NCI-H345 treated with DMSO at 0.1 percent for 48 hours (cell line): Measurements from ENCODE around the gene AK8.

Source experiments
- DNase-seq: peaks from one replicate; lab custom pipeline; 2025; ENCODE audit not compliant: unreplicated experiment; lab: John Stamatoyannopoulos, UW

Gene AK8

GRCh38 chr9:132800038-132800648 is 77.9 kb downstream of the AK8 start:
- DNase-seq, result peak; percentile 75

DNA sequence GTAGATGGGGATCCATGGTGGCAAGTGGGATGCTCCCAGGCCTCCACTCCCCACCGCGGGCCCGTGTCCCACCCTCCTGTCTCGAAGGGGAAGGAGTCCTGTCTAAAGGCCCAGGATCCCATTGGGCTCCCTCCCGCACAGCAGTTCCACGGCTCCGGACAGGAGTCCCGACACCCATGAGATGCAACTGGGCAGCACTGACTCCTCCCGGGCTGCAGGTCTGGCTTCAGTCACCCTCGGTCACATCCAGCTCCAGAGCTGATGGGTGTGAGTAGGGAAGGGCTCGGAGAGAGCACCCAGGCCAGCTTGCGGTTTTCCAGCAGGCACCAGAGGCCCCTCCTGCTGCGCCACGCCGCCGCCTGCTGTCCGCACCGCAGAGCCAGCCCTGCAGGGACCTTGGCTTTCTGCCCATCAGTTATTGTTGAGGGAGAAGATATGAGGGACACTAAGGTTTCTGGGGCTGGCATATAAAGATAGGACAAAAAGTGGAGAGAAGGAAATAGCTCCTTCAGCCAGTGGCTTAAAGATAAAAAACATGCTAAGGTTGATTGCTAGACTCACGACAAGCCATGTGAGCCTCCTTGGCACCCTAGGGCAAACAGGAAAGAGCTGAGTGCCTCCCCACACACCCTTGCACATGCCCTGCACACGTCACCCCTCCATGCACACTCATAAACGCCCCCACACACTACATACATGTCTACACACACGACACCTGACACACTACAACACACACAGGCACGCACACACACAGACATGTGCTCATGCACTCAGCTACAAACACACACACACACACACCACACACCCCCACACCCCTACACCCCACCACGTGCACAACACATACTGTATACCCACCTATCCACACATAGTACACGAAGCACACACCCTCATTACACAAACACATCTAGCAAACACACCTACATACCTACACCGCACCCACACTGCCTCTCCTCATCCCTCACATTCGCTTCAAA is 79.0 kb downstream of the AK8 start:
- peak; percentile 30 for DNase-seq

DNA sequence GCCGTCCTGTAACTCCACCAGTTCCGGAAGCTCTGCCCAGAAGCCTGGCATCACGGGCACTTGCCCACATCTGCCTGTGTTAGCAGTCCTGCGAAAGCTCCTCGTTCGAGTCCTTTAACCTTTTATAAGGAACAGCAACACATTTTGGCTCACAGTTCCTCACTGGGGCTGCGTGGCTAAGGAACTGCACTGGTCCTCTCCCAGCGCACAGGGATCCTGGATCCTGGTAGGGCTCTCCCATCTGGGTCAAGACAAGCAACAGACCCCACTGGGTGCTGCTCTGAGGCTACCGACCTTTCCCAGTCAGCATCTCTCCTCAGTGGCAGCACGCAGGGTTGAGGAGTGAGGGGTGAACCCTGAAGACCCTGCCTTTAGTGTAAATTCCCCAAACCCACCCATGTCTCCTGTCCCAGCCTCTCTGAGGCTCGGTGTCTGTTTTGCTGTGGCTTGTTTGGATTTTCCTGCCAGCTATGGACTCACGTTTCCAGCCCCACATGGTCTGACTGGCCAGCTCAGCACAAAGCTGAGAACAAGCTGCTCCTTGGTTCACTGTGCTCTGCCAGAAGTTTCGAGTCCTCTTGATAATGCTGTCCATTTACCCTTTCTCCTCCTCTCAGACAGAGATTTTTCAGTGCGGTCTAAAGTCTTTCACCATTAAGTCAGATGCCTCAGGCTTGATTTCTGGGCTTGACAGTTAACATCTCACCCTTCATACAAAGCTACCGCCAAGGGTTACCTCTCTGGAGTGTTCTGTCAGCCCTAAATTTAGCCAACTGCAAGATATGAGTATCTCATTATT is 80.0 kb downstream of the AK8 start:
- DNase-seq, result no peak

DNA sequence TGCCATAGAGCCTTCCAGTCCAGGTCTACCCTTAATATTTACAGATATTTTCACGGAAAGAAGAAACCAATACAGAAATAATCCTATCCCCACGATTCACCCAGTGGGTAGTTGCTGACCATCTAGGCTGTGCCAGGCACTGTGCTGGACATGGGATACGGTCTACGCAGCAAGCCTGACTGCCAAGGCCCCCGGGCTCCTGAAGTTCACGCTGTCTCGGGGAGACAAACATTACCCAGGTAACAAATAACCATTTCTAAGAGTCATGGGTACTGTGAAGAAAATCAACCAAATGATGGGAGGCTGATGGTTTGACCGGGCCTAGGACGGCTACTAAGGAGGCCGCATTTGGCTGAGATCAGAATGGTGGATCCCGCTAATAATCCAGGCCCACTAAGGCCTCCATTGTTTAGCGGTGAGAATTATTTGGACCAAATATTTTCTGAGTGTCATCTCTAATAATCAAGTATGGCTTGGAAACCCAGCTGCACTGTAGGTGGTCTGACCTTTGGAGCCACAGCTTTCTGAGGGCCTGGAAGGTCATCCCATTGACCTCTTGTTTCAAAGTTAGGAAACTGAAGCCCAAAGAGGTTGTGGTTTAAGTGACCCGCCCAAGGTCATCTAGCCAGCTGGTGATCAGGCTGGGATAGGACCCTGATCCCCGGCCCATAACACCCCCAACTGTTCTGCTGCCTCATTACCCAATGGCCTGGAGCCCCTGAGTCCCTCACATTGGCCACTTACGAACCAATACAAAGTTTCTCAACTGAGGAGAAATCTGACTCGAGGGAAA is 82.4 kb downstream of the AK8 start:
- DNase-seq, result no peak

GRCh38 chr9:132794730-132795380 is 83.2 kb downstream of the AK8 start:
- no peak for DNase-seq

DNA sequence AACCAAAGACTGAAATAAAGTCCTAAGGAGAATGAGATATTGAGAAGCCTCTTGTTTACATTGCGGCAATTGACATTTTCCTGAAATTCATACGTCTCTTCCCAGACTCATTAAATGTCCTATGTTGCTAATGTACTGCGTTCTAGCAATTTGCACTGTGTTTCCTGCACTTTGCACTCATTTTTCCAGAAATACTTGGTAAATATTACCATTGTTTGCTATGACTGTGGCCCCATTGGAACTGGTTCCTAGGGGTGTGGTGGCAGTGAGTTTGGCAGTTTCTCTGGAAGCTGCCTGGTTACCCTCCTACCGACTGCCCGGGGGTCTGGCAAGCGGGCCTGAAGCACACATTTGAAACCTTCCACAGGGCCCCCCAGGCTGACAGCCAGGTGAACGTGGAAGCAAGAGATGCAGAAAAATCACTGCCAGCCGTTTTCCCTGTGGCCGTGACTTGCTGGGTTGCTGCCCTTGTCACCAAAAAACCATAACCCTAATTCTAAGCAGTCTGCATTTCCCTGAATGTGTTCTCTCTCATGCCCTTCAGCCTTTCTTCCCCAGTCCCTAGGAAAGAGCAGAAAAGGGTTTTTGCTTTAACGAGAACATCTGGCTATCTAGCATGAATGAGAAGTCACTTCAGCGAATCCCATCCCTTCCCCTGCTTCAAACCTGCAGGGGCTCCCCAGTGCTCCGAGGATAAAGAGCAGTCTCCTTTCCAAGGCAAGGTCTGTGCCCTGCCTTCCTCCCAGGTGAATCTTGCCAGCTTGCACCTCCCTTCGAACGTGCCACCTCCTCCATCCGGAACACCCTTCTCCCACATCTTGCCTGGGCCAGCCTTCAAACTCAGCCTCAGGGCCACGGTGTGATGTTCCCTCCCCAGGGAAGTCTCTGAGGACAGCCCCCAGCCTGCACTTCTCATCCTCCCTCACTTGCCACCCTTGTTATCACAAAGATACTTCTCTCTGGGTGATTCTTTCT is 84.2 kb downstream of the AK8 start:
- no peak for DNase-seq

DNA sequence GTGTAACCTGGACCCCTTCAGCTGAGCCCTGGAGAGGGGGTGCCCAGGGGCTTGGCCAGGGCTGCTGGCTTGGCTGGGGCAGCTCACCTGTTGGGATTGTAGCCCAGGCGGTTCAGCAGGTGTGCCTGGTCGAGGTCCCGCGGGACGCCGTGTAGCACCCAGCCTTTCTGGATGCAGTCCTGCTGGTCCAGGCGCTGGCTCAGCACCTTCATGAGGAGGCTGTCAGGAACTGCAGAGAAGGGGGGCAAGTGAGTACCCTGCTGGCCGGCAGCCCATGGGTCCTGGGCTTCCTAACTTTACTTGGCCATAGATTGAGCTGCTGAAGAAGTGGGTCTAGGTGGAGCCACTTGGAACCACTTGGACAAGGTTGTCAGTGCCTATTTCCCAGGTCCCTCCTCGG is 85.5 kb downstream of the AK8 start:
- DNase-seq, result no peak

- no peak for DNase-seq
Measured at GRCh38 chr9:132791699-132792240, 86.3 kb downstream of the AK8 start.

DNA sequence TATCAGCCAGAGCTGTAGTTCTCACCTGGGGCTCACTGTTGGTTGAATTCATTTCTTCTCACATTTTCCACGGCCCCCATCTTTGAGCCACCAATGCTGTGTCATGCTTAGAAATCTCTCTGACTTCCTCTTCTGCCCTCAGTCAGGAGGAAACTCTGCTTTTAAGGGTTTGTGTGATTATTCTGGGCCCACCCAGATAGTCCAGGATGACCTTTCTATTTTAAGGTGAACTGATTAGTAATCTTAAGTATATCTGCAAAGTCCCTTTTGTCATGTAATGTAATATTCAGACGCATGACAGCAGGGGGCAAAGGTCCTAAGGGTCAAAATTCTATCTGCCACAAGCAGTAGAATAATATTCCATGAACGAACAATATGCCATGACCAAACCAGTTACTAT is 88.4 kb downstream of the AK8 start:
- DNase-seq, result no peak

GRCh38 chr9:132788378-132788777 is 89.7 kb downstream of the AK8 start:
- DNase-seq, result no peak

DNA sequence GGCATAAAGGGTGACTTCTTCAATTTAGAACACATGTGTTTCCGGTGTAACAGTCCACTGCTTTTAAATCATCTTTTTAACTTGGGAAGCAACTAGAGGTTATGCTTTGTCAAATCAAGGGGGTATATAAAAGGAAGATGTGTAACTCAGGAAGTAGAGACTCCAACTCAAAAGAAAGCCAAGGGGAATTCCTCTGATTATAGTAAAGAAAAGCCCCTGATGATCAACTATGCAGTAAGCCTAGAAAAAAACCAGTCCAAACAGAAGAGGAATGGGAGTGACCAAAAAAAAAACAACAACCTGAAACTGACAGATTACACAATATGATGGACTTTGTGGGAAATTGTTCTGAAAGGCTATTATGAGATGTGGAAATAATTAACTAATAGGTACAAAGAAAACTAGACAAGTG is 90.3 kb downstream of the AK8 start:
- DNase-seq, result no peak

DNA sequence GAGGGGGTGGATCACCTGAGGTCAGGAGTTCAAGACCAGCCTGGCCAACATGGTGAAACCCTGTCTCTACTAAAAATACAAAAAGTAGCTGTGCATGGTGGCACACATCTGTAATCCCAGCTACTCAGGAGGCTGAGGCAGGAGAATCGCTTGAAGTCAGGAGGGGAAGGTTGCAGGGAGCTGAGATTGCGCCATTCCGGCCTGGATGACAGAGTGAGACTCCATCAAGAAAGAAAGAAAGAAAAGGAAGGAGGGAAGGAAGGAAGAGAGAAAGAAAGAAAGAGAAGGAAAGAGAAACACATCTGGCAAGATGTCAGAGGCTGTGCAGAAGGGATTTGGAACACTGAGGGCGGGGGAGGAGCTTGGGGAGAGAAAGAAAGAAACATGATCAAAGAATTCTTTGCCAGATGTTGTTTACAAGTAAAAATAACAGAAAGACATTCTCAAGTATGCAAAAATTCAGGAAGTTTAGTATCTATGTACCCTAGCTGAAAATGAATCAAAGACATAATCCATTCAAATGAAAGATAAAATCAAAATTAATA is 93.7 kb downstream of the AK8 start:
- no peak for DNase-seq

DNA sequence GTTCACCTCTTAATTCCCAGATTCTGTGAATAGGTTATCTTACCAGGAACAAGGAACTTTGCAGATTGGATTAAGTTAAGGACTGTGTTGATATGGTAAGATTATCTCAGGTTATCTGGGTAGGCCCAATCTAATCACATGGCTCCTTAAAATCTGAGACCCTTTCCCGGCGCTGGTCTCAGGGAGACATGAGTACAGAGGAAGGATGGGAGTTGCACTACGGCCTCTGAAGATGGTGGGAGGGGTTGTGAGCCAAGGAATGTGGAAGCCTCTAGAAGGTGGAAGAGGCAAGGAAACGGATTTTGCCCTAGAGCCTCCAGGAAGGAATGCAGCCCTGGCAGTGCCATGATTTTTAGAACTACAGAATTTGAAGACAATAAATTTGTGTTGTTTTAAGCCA is 95.1 kb downstream of the AK8 start:
- DNase-seq, result no peak

- no peak for DNase-seq
Measured at GRCh38 chr9:132782037-132782436, 96.0 kb downstream of the AK8 start.

DNA sequence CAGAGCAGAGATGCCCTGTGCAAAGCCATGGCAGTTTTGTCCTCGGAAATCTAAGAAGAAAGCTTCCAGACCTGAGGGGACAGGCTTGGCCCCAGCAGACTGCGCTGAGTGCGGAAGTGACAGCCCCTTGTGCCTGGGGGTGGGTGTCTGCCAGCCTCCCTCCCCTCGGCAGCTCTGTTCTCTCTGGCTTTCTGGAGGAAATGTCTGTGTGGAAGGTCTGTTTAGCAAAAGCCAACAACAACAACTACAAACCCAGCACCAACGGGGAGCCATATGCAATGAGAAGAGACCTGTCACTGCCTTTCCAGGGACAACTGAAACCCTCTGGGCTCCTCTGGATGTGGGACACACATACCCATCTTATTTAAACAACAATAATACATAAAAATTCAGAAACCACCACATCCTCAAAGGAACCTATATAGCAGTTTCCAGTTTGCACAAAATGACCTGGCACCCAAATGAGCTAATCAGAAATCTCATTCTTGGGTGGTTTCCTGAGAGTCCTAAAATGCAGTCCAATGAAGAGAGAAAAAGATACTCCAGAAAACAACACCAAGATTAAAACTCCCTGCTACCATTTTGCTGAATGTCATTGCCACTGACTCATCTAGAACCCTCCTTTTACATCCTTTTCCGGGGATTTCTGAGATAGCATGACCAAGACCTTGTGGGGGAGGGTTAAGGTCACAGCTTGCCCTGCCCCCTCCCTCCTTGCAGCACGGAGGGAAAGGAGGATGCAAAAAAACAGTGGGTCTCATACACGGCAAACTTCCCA is 97.7 kb downstream of the AK8 start:
- DNase-seq, result no peak

GRCh38 chr9:132776891-132777290 is 101.2 kb downstream of the AK8 start:
- DNase-seq, result no peak

- DNase-seq, result no peak
Measured at GRCh38 chr9:132776268-132776667, 101.8 kb downstream of the AK8 start.

GRCh38 chr9:132775720-132776119 is 102.4 kb downstream of the AK8 start:
- no peak for DNase-seq
